B cell (primary cell): ENCODE results near the gene ADPRS. TPM values are rescaled to one million over a fixed set of nuclear protein-coding genes. Genes with fewer than 3 reads are reported as not detected.

Experiments used
- ATAC-seq: fragments of 200-7000 bp; cut with Tn5 transposase; one replicate; pipeline ENCODE4 v1.10.0; 2021; ENCODE audit warnings: low read depth, mild to moderate bottlenecking, moderate number of reproducible peaks, moderate library complexity
- CTCF ChIA-PET: fragments of 350-600 bp; sonication (Branson Sonifier 250); formaldehyde crosslinking; loops from one replicate; lab custom pipeline; 2021; ENCODE audit warnings: antibody characterized with exemption, inconsistent platforms; lab: Charles Lee
- POLR2A ChIA-PET: fragments of 350-600 bp; sonication (Branson Sonifier 250); formaldehyde crosslinking; loops from one replicate; lab custom pipeline; 2021; ENCODE audit warnings: antibody characterized with exemption; lab: Charles Lee
- DNase-seq: peaks from one replicate; pipeline ENCODE4 v3.0.0; 2013
- H2AFZ ChIP-seq: 2 replicates; pipeline ENCODE4 v1.6.1; 2012; ENCODE audit warnings: mild to moderate bottlenecking, low read depth, low read length; ENCODE audit not compliant: insufficient read depth, poor library complexity, severe bottlenecking
- H3K27ac ChIP-seq, 2 donors: 1 replicate in 1 of 2; 2 replicates in 1 of 2; pipeline ENCODE4 v1.5.1; 2012 to 2013; ENCODE audit warnings: low read length in 2 of 2, mild to moderate bottlenecking in 2 of 2, moderate library complexity in 1 of 2
- H3K27me3 ChIP-seq, 4 experiments: fragments of 200-600 bp in 1 of 4; sonication (generic) in 1 of 4; replicated peaks in 1 of 4; 1 replicate in 2 of 4; 2 replicates in 2 of 4; pipeline versions ENCODE4 v1.6.1 to v1.7.0; 2013 to 2016; ENCODE audit warnings: low read length in 3 of 4, mild to moderate bottlenecking in 2 of 4, mixed read lengths in 1 of 4, moderate library complexity in 1 of 4; ENCODE audit not compliant: insufficient read depth in 4 of 4, control insufficient read depth in 3 of 4; ENCODE audit errors: control extremely low read depth in 1 of 4
- H3K36me3 ChIP-seq, 2 experiments: replicated peaks in 1 of 2; 1 replicate in 1 of 2; 2 replicates in 1 of 2; pipeline versions ENCODE4 v1.6.1 to v1.7.1; 2013; ENCODE audit warnings: low read length in 1 of 2; ENCODE audit not compliant: insufficient read depth in 2 of 2, control insufficient read depth in 1 of 2; ENCODE audit errors: control extremely low read depth in 1 of 2, extremely low read depth in 1 of 2
- H3K4me1 ChIP-seq, 2 donors: fragments of 200-600 bp in 1 of 2; sonication (generic) in 1 of 2; 1 replicate in 1 of 2; 2 replicates in 1 of 2; pipeline versions ENCODE4 v1.5.1 to v1.6.1; 2013 to 2017; ENCODE audit warnings: low read length in 2 of 2; ENCODE audit not compliant: control insufficient read depth in 2 of 2, insufficient read depth in 2 of 2
- H3K4me2 ChIP-seq: replicated peaks from 2 replicates; pipeline ENCODE3; 2012; ENCODE audit warnings: mild to moderate bottlenecking, low read depth, low read length; ENCODE audit not compliant: poor library complexity, severe bottlenecking
- H3K4me3 ChIP-seq, 5 experiments: fragments of 200-600 bp in 1 of 5; sonication (generic) in 1 of 5; 1 replicate in 3 of 5; 2 replicates in 2 of 5; pipeline versions ENCODE4 v1.5.1 to v1.7.0; 2011 to 2016; ENCODE audit warnings: low read length in 4 of 5, mild to moderate bottlenecking in 4 of 5, low read depth in 2 of 5, control low read depth in 1 of 5, moderate library complexity in 1 of 5; ENCODE audit not compliant: insufficient read depth in 1 of 5; ENCODE audit errors: control extremely low read depth in 1 of 5, extremely low read depth in 1 of 5
- H3K79me2 ChIP-seq: fragments of 200-600 bp; sonication (generic); one replicate; pipeline ENCODE4 v1.6.0; 2016; ENCODE audit warnings: low read length; ENCODE audit not compliant: control insufficient read depth, insufficient read depth
- H3K9ac ChIP-seq: fragments of 200-600 bp; sonication (generic); 2 replicates; pipeline ENCODE4 v1.6.1; 2017; ENCODE audit warnings: mild to moderate bottlenecking, low read length, moderate library complexity
- H3K9me3 ChIP-seq, 3 donors: one replicate each; pipeline versions ENCODE4 v1.6.1 to v1.7.1; 2013; ENCODE audit warnings: low read length in 2 of 3; ENCODE audit not compliant: control insufficient read depth in 2 of 3, insufficient read depth in 1 of 3; ENCODE audit errors: control extremely low read depth in 1 of 3
- H4K20me1 ChIP-seq: 2 replicates; pipeline ENCODE4 v1.6.0; 2012; ENCODE audit warnings: mild to moderate bottlenecking, low read length; ENCODE audit not compliant: insufficient read depth, control insufficient read depth, poor library complexity, severe bottlenecking
- H3K27ac Mint-ChIP-seq: one replicate; pipeline ENCODE4 v1.8.0; 2021; ENCODE audit warnings: mixed read lengths
- H3K27me3 Mint-ChIP-seq: one replicate; pipeline ENCODE4 v1.8.0; 2021; ENCODE audit warnings: mixed read lengths
- H3K4me1 Mint-ChIP-seq: one replicate; pipeline ENCODE4 v1.8.0; 2021; ENCODE audit warnings: mixed read lengths
- H3K4me3 Mint-ChIP-seq: one replicate; pipeline ENCODE4 v1.8.0; 2021; ENCODE audit warnings: mixed read lengths
- H3K9me3 Mint-ChIP-seq: one replicate; pipeline ENCODE4 v1.8.0; 2022; ENCODE audit warnings: mixed read lengths; ENCODE audit not compliant: insufficient read depth
- EZH2 ChIP-seq: IDR thresholded peaks from 2 replicates; pipeline ENCODE4 v1.6.1; 2012; ENCODE audit warnings: borderline replicate concordance, low read depth, mild to moderate bottlenecking, moderate library complexity, low read length; ENCODE audit not compliant: insufficient read depth, poor library complexity, severe bottlenecking
- WGBS: methylation state at CpG from one replicate; pipeline ENCODE4 v1.1.5; 2013; ENCODE audit warnings: missing lambda C conversion rate; ENCODE audit not compliant: insufficient coverage; 5-methylcytosine and 5-hydroxymethylcytosine counted together
- intact Hi-C: fragments of 100-400 bp; cut with micrococcal nuclease; formaldehyde crosslinking; loops from one replicate; pipeline ENCODE4 v1.10.0; 2022
- polyA plus RNA-seq: library from polyadenylated mRNA; depleted of rRNA; stranded (reverse); fragments of >200 nt; gene quantifications from 2 replicates; pipeline ENCODE4 v1.2.3, GENCODE V29; 2012
- total RNA-seq, 2 donors: library from RNA; stranded (reverse); fragments of 120-200 nt in 1 of 2; gene quantifications; 1 replicate in 1 of 2; 2 replicates in 1 of 2; pipeline versions ENCODE4 v1.2.3 to v1.2.4, GENCODE V29; 2013 to 2022
- TF ChIP-seq, protein P1 (sequence below): fragments of 200-600 bp; IDR thresholded peaks from one replicate; pipeline ENCODE4 v1.8.0; 2022; ENCODE audit warnings: antibody characterized with exemption, mild to moderate bottlenecking

Gene ADPRS
- total and polyA plus RNA-seq, 2 donors (not counting 1 experiment from before 2014, with no cell fraction given): 15.0 to 20.9 TPM

DNA sequence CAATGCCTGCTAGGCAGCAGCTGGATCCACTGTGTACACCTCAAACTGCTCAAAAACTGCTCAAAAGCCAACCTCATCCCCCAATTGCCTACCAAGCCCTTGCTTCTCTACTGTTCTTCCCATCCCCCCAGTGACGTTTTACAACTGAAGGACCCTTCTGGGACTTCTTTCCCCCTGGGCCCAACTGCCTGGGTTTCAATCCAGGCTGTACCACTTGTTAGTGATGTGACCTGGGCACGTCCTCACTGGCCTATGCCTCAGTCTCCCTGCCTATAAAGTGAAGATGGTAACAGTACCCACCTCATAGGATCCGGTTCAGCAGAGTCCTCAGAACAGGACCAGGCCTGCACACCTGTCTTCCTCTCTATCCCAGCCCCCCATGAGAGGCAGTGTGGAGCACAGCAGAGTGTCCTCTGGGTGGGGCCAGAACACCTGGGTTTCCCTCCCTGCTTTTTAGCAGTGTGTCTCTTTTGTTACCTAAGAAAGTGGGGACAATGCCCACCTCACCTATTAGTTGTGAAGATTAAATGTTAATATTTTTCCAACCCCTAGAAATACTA, 6.7 kb upstream of the ADPRS start:
- H3K79me2 ChIP-seq: no peaks in the 10 kb centered on the region
- no peak for ATAC-seq
- H2AFZ ChIP-seq: no peak overlapping the region
- H3K9ac ChIP-seq: no peak overlapping the region
- no peaks in the 10 kb centered on the region for H3K9me3 Mint-ChIP-seq
- DNase-seq: no peak
- no peak overlapping the region for H3K4me3 ChIP-seq
- no peaks in the 10 kb centered on the region for H3K36me3 ChIP-seq
- H3K9me3 ChIP-seq: peaks cover 0 to 3% (median 0%) of the 10 kb centered on the region in 3 donors
- H4K20me1 ChIP-seq: no peaks in the 10 kb centered on the region
- intact Hi-C loops: no loop called here
- H3K4me3 Mint-ChIP-seq: no peak overlapping the region
- no peak overlapping the region for H3K27ac ChIP-seq
- ChIA-PET CTCF (no interaction called here), POLR2A (no interaction called here)
- peaks cover 4% of the 10 kb centered on the region for H3K4me1 Mint-ChIP-seq
- no peak overlapping the region for H3K27ac Mint-ChIP-seq
- TF ChIP-seq, protein P1, sequence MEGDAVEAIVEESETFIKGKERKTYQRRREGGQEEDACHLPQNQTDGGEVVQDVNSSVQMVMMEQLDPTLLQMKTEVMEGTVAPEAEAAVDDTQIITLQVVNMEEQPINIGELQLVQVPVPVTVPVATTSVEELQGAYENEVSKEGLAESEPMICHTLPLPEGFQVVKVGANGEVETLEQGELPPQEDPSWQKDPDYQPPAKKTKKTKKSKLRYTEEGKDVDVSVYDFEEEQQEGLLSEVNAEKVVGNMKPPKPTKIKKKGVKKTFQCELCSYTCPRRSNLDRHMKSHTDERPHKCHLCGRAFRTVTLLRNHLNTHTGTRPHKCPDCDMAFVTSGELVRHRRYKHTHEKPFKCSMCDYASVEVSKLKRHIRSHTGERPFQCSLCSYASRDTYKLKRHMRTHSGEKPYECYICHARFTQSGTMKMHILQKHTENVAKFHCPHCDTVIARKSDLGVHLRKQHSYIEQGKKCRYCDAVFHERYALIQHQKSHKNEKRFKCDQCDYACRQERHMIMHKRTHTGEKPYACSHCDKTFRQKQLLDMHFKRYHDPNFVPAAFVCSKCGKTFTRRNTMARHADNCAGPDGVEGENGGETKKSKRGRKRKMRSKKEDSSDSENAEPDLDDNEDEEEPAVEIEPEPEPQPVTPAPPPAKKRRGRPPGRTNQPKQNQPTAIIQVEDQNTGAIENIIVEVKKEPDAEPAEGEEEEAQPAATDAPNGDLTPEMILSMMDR: no peak
- TF ChIP-seq EZH2: no peak
- peaks cover 13% of the 10 kb centered on the region in 2 donors for H3K4me1 ChIP-seq
- H3K4me2 ChIP-seq: no peak overlapping the region
- peaks cover 32% of the 10 kb centered on the region for H3K27me3 Mint-ChIP-seq
- 80% methylated on average over 2 of the region's 3 CpGs for WGBS
- peaks cover 0 to 25% (median 12%) of the 10 kb centered on the region in 4 experiments for H3K27me3 ChIP-seq

DNA sequence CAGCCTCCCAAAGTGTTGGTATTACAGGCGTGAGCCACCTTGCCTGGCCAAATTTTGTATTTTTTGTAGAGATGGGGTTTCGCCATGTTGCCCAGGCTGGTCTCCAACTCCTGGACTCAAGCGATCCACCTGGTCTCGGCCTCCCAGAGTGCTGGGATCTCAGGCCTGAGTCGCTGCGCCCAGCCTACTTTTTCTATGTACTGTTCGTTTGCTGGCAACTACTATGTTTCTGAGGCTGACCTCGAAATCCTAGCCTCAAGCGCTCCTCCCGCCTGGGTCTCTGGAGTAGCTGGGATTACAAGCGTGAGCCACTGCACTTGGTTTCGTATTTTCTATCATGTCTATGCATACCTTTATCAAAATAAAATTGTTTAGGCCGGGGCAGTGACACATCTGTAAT, 5.5 kb upstream of the ADPRS start:
- Histone ChIP-seq H3K9ac (no peak overlapping the region), H4K20me1 (no peaks in the 10 kb centered on the region), H3K4me3 (no peak overlapping the region), H3K79me2 (peaks cover 5% of the 10 kb centered on the region), H3K36me3 (no peaks in the 10 kb centered on the region), H3K27ac (no peak overlapping the region), H3K4me1 (peaks cover 14 to 18% of the 10 kb centered on the region in 2 donors), H3K9me3 (peaks cover 0 to 3% (median 0%) of the 10 kb centered on the region in 3 donors), H3K4me2 (no peak overlapping the region), H3K27me3 (peaks cover 0 to 25% (median 12%) of the 10 kb centered on the region in 4 experiments), H2AFZ (no peak overlapping the region)
- DNase-seq (peak; percentile 5), ATAC-seq (no peak)
- WGBS: 86% methylated on average over 10 of the region's 13 CpGs
- H3K27ac Mint-ChIP-seq: no peak overlapping the region
- H3K4me1 Mint-ChIP-seq: peaks cover 5% of the 10 kb centered on the region
- H3K9me3 Mint-ChIP-seq: no peaks in the 10 kb centered on the region
- intact Hi-C loops: no loop called here
- H3K27me3 Mint-ChIP-seq: peaks cover 32% of the 10 kb centered on the region
- POLR2A ChIA-PET: no interaction called here
- H3K4me3 Mint-ChIP-seq: no peak overlapping the region
- TF ChIP-seq, protein P1: no peak
- TF ChIP-seq EZH2: no peak
- CTCF ChIA-PET: no interaction called here
